Activated CD8-positive, alpha-beta T cell treated with anti-CD3 and anti-CD28 coated beads for 36 hours (primary cell): ENCODE measurements around the gene PFDN4. TPM values are rescaled to one million over a fixed set of nuclear protein-coding genes. Genes with fewer than 3 reads are reported as not detected.
"Not testable (repeated sequence)": the region's sequence is repeated elsewhere in the genome, so short reads cannot be mapped to it uniquely, and the experiment has no call there.

Source experiments
- ATAC-seq: fragments of 200-7000 bp; cut with Tn5 transposase; one replicate; pipeline ENCODE4 v1.10.0; 2021; ENCODE audit warnings: mild to moderate bottlenecking, moderate library complexity
- CTCF ChIA-PET: fragments of 350-600 bp; sonication (Branson Sonifier 250); formaldehyde crosslinking; loops from one replicate; lab custom pipeline; 2021; ENCODE audit warnings: antibody characterized with exemption; lab: Charles Lee
- POLR2A ChIA-PET: fragments of 350-600 bp; sonication (Branson Sonifier 250); formaldehyde crosslinking; loops from one replicate; lab custom pipeline; 2021; ENCODE audit warnings: antibody characterized with exemption; lab: Charles Lee
- DNase-seq: peaks from one replicate; pipeline ENCODE4 v3.0.0-alpha.2; 2020
- H3K27ac Mint-ChIP-seq: one replicate; pipeline ENCODE4 v1.8.0; 2021; ENCODE audit warnings: mild to moderate bottlenecking, mixed read lengths
- H3K27me3 Mint-ChIP-seq: one replicate; pipeline ENCODE4 v1.8.0; 2021; ENCODE audit warnings: mixed read lengths
- H3K36me3 Mint-ChIP-seq: one replicate; pipeline ENCODE4 v1.8.0; 2021; ENCODE audit warnings: low read depth, mixed read lengths
- H3K4me1 Mint-ChIP-seq: one replicate; pipeline ENCODE4 v1.8.0; 2021; ENCODE audit warnings: low read depth, mixed read lengths
- H3K4me3 Mint-ChIP-seq: one replicate; pipeline ENCODE4 v1.8.0; 2021; ENCODE audit warnings: mild to moderate bottlenecking, moderate library complexity, mixed read lengths
- H3K9me3 Mint-ChIP-seq: one replicate; pipeline ENCODE4 v1.8.0; 2021; ENCODE audit warnings: mixed read lengths
- intact Hi-C: fragments of 100-400 bp; cut with micrococcal nuclease; formaldehyde crosslinking; loops from one replicate; pipeline ENCODE4 v1.10.0; 2022
- total RNA-seq, 2 experiments: library from RNA; stranded (reverse); gene quantifications; one replicate each; pipeline ENCODE4 v1.2.3, GENCODE V29; 2021
- TF ChIP-seq, protein P1 (sequence below): fragments of 200-600 bp; IDR thresholded peaks from one replicate; pipeline ENCODE4 v1.8.0; 2022; ENCODE audit warnings: antibody characterized with exemption, mild to moderate bottlenecking

Gene PFDN4
- total RNA-seq, 2 experiments from 2014 or later = 31.1 to 37.4 TPM

DNA sequence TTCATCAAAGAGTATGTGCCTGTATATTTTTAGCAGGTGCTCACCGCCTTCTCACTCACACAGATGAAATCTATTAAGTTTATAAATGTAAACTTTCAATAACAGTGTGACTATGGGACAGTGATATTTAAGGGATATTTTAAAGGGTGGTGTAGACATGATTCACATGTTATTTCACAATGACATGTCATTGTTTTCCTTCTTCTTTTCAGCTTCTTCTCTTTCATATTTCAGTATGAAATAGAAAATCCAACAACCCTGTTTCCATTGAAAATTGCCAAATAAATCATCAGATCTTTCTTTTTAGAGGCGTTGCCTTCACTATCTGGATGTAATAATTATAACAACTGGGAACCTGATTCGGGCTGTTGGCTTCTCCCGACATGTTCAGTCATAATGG lies 54.8 kb downstream of the PFDN4 start:
- intact Hi-C loops = no loop called here
- ATAC-seq = no peak
- ChIA-PET POLR2A (no interaction called here), CTCF (interaction anchor here (1.1 kb wide), 1 partner anchor 159 kb away, joined by 3 read pairs; no protein-coding TSS in a partner anchor)
- TF ChIP-seq, protein P1, sequence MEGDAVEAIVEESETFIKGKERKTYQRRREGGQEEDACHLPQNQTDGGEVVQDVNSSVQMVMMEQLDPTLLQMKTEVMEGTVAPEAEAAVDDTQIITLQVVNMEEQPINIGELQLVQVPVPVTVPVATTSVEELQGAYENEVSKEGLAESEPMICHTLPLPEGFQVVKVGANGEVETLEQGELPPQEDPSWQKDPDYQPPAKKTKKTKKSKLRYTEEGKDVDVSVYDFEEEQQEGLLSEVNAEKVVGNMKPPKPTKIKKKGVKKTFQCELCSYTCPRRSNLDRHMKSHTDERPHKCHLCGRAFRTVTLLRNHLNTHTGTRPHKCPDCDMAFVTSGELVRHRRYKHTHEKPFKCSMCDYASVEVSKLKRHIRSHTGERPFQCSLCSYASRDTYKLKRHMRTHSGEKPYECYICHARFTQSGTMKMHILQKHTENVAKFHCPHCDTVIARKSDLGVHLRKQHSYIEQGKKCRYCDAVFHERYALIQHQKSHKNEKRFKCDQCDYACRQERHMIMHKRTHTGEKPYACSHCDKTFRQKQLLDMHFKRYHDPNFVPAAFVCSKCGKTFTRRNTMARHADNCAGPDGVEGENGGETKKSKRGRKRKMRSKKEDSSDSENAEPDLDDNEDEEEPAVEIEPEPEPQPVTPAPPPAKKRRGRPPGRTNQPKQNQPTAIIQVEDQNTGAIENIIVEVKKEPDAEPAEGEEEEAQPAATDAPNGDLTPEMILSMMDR = no peak
- Mint-ChIP-seq H3K9me3 (no peaks in the 10 kb centered on the region), H3K27me3 (peaks cover 13% of the 10 kb centered on the region), H3K4me3 (no peak overlapping the region), H3K4me1 (peaks cover 5% of the 10 kb centered on the region), H3K36me3 (no peaks in the 10 kb centered on the region), H3K27ac (no peak overlapping the region)
- no peak for DNase-seq

DNA sequence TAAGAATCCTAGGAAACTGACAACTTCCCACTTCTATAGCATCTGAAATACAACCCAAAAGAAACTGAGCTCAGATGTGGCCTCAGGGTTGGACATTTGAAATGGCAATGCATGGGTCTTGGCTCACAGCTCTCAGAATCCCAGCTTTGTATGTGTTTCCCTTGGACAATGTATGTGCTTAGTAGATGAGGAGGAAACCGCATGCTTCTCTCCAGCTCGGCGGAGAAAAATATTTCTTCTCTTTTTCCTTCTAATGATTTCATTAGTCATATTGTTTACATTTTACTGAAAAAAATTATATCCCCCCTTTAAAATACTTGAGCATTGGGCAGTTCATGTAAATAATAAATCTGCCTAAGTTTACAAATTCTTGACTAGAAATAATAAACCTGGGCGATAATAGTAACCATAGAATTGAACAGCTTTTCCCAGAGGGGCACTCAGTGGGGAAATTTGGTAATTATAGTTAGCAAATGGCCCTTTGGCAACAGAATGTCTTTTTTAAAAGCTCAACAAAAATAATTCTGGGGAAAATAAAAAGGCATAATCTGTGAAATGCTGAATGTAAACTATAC lies 55.3 kb downstream of the PFDN4 start:
- DNase-seq (no peak), ATAC-seq (no peak)
- ChIA-PET CTCF (interaction anchor here (1.1 kb wide), 1 partner anchor 159 kb away, joined by 3 read pairs; no protein-coding TSS in a partner anchor), POLR2A (no interaction called here)
- intact Hi-C loops = no loop called here
- Mint-ChIP-seq H3K4me1 (peaks cover 5% of the 10 kb centered on the region), H3K36me3 (no peaks in the 10 kb centered on the region), H3K27me3 (peaks cover 17% of the 10 kb centered on the region), H3K9me3 (no peaks in the 10 kb centered on the region), H3K27ac (no peak overlapping the region), H3K4me3 (no peak overlapping the region)
- TF ChIP-seq, protein P1 = no peak

DNA sequence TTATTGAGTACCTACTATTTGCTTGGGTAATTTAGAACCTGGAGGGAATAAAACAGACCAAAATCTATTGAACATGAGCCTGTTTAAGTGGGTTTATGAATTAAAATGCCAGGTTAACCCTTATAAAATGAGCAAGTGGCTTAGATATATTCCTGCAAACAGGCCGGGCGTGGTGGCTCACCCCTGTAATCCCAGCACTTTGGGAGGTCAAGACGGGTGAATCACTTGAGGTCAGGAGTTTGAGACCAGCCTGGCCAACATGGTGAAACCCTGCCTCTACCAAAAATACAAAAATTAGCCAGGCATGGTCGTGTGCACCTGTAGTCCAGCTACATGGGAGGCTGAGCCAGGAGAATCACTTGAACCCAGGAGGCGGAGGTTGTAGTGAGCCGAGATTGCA lies 57.9 kb downstream of the PFDN4 start:
- CTCF ChIA-PET, ATAC-seq, POLR2A ChIA-PET, DNase-seq, H3K36me3 Mint-ChIP-seq, H3K4me3 Mint-ChIP-seq, intact Hi-C loops, H3K27ac Mint-ChIP-seq, H3K4me1 Mint-ChIP-seq, H3K9me3 Mint-ChIP-seq: not testable (repeated sequence)
- H3K27me3 Mint-ChIP-seq = peaks cover 26% of the 10 kb centered on the region

DNA sequence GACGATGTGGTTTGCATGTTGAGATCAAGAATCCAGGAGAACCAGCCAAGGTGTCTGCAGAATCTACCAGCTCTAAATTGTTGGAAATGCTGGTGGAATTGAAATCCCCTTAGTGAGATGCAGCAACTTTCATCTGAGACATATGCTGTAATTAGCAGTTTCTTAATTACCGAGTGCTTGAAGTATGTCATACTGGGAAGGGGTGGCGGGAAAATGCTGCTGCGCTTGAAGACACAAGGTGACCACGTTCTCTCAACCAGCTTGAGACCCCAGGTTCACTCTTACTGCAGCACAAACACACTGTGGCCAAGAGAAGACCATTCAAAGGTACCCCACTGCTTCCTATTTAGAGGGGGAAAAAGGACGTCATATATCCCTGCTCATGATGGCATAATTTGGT lies 59.0 kb downstream of the PFDN4 start:
- no peak for DNase-seq
- H3K9me3 Mint-ChIP-seq = no peaks in the 10 kb centered on the region
- POLR2A ChIA-PET = no interaction called here
- no peaks in the 10 kb centered on the region for H3K36me3 Mint-ChIP-seq
- intact Hi-C loops = no loop called here
- peaks cover 5% of the 10 kb centered on the region for H3K4me1 Mint-ChIP-seq
- CTCF ChIA-PET = no interaction called here
- no peak for ATAC-seq
- TF ChIP-seq, protein P1 = no peak
- no peak overlapping the region for H3K27ac Mint-ChIP-seq
- H3K4me3 Mint-ChIP-seq = no peak overlapping the region
- H3K27me3 Mint-ChIP-seq = peaks cover 26% of the 10 kb centered on the region

DNA sequence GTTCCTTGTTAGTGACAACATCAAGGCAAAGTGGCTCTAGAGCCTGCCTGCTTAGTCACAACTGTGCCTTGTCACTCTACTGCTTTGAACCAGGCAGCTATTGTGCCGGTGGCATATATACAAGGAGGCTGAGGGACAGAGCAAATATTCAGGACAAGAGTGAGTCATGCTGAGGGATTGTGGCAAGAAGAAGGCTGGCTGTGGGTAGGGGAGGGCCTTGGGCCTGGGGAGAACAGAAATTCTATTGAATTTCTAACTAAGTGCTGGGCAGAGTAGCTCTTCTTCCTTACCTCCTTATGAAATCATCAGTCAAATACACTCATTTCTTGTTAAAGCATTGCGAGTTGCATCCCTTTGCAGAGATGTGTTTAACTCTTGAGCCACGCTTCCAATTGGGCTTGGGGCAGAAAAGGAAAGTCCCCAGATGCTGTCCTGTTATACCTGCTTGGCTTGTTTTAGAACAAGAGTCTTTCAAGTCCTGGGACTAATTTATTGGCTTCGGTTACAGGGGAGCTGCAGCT lies 59.7 kb downstream of the PFDN4 start:
- TF ChIP-seq, protein P1 = no peak
- intact Hi-C loops = no loop called here
- Mint-ChIP-seq H3K27me3 (peaks cover 26% of the 10 kb centered on the region), H3K9me3 (no peaks in the 10 kb centered on the region), H3K36me3 (no peaks in the 10 kb centered on the region), H3K27ac (no peak overlapping the region), H3K4me1 (peaks cover 5% of the 10 kb centered on the region), H3K4me3 (no peak overlapping the region)
- ATAC-seq (no peak), DNase-seq (no peak)
- POLR2A ChIA-PET = no interaction called here
- CTCF ChIA-PET = interaction anchor here (1.8 kb wide), 1 partner anchor 53 kb away, joined by 5 read pairs; no protein-coding TSS in a partner anchor
